ENCODE results near the gene FHL2.

Gene FHL2

DNA sequence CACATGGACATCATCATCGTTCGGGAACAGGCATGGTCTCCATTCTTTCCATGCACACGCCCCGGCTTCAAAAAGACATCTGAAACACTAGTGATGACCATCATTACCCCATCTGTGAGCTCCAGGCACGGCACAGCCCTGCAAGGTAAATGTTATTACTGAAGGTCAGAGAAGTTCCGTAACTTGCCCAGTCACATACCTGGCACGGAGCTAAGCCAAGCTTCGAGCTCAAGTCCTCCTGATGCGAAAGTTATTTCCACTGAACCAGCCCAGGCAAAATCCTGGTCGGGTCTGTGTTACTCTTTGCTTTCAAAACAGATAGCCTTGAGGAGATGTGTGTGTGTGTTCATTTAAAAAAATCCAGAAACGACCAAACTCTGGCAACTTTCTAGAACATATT lies 22.8 kb downstream of the FHL2 start:
- Histone ChIP-seq H3K36me3 (ENCODE audit: insufficient read depth, low read length) (no peaks in the 10 kb centered on the region; the same call in 1 of the 2 replicates), H3K4me3 (no peak overlapping the region), H3K9ac (ENCODE audit: insufficient read length) (no peak overlapping the region), H3K27ac (no peak overlapping the region), H3K9me3 (ENCODE audit: low read depth, low read length) (no peaks in the 10 kb centered on the region)
- TF ChIP-seq POLR2AphosphoS5 (IDR thresholded peaks at IDR 0.05; ENCODE audit: borderline replicate concordance, low read depth, low read length) (no peak), EZH2 (IDR thresholded peaks at IDR 0.05) (no peak), FOXP2 (optimal IDR thresholded peaks at IDR 0.05; ENCODE audit: control extremely low read depth, extremely low read length, insufficient read depth) (no peak)
- no peak for DNase-seq (ENCODE audit: low read depth, low spot score)

- no peak overlapping the region for H3K9ac ChIP-seq (ENCODE audit: insufficient read length)
- no peak for DNase-seq (ENCODE audit: low read depth, low spot score)
- TF ChIP-seq EZH2 (IDR thresholded peaks at IDR 0.05) = no peak
- TF ChIP-seq POLR2AphosphoS5 (IDR thresholded peaks at IDR 0.05; ENCODE audit: borderline replicate concordance, low read depth, low read length) = no peak
- no peak for TF ChIP-seq FOXP2 (optimal IDR thresholded peaks at IDR 0.05; ENCODE audit: control extremely low read depth, extremely low read length, insufficient read depth)
- no peaks in the 10 kb centered on the region for H3K9me3 ChIP-seq (ENCODE audit: low read depth, low read length)
- no peak overlapping the region for H3K4me3 ChIP-seq
- H3K36me3 ChIP-seq (ENCODE audit: insufficient read depth, low read length) = no peaks in the 10 kb centered on the region; the same call in 1 of the 2 replicates
- H3K27ac ChIP-seq = no peak overlapping the region
These were observed 23.8 kb downstream of the FHL2 start for GRCh38 chr2:105375001-105375561.

DNA sequence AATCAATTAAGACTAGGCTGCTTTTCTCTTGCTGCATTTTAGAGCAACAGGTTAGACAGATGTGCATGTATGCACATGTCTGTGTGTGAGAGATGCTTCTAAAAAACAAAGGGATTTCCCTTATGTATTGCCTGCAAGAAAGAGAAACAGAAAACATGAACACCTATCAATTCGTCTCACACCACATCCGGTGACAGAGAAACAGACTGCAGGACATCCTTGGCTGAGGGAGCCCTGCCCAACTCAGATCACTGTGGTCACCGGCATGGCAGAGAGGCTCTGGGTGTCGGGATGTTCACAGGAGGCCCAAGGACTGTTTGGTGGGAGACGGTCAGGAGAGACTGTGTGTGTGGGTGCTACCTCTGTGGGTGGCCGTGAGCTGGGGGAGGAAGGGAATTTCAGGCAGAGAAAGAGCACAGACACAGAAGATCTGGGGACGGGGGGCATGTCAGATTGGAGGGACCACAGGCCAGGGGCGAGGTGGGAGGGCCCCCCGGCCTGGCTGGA lies 24.9 kb downstream of the FHL2 start:
- Histone ChIP-seq H3K9ac (ENCODE audit: insufficient read length) (no peak overlapping the region), H3K4me3 (no peak overlapping the region), H3K27ac (no peak overlapping the region), H3K9me3 (ENCODE audit: low read depth, low read length) (no peaks in the 10 kb centered on the region), H3K36me3 (ENCODE audit: insufficient read depth, low read length) (no peaks in the 10 kb centered on the region; the same call in 1 of the 2 replicates)
- TF ChIP-seq FOXP2 (optimal IDR thresholded peaks at IDR 0.05; ENCODE audit: control extremely low read depth, extremely low read length, insufficient read depth) (no peak), POLR2AphosphoS5 (IDR thresholded peaks at IDR 0.05; ENCODE audit: borderline replicate concordance, low read depth, low read length) (no peak), EZH2 (IDR thresholded peaks at IDR 0.05) (no peak)
- no peak for DNase-seq (ENCODE audit: low read depth, low spot score)

DNA sequence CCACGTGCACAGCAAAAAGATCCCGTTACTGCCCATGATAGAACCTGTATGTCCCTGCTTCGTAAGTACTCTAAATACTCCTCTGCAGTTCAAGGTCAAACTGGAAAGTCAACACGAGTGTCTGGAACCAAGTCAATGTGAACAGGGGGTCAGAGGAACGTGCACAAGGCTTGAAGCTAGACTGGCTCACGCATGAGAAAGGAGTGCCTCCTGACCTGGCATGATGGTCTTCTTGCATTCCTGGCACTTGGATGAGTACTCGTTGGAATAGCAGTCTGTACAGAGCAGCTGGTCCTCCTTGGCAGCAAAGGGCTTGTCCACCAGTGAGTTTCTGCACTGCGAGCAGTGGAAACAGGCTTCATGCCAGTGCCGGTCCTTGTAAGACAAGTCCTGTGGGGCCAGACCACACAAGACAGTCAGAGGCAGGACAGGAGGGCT lies 25.5 kb downstream of the FHL2 start:
- Histone ChIP-seq H3K4me3 (no peak overlapping the region), H3K9me3 (ENCODE audit: low read depth, low read length) (no peaks in the 10 kb centered on the region), H3K36me3 (ENCODE audit: insufficient read depth, low read length) (no peaks in the 10 kb centered on the region; the same call in 1 of the 2 replicates), H3K9ac (ENCODE audit: insufficient read length) (no peak overlapping the region), H3K27ac (no peak overlapping the region)
- no peak for TF ChIP-seq EZH2 (IDR thresholded peaks at IDR 0.05)
- DNase-seq (ENCODE audit: low read depth, low spot score) = no peak

- H3K9ac ChIP-seq (ENCODE audit: insufficient read length) = no peak overlapping the region
- no peak overlapping the region for H3K4me3 ChIP-seq
- H3K36me3 ChIP-seq (ENCODE audit: insufficient read depth, low read length) = no peaks in the 10 kb centered on the region; the same call in 1 of the 2 replicates
- no peak for DNase-seq (ENCODE audit: low read depth, low spot score)
- TF ChIP-seq EZH2 (IDR thresholded peaks at IDR 0.05) (no peak), FOXP2 (optimal IDR thresholded peaks at IDR 0.05; ENCODE audit: control extremely low read depth, extremely low read length, insufficient read depth) (no peak), POLR2AphosphoS5 (IDR thresholded peaks at IDR 0.05; ENCODE audit: borderline replicate concordance, low read depth, low read length) (no peak)
- H3K27ac ChIP-seq = no peak overlapping the region
- H3K9me3 ChIP-seq (ENCODE audit: low read depth, low read length) = no peaks in the 10 kb centered on the region
These were observed 27.0 kb downstream of the FHL2 start for GRCh38 chr2:105371810-105372209.

DNA sequence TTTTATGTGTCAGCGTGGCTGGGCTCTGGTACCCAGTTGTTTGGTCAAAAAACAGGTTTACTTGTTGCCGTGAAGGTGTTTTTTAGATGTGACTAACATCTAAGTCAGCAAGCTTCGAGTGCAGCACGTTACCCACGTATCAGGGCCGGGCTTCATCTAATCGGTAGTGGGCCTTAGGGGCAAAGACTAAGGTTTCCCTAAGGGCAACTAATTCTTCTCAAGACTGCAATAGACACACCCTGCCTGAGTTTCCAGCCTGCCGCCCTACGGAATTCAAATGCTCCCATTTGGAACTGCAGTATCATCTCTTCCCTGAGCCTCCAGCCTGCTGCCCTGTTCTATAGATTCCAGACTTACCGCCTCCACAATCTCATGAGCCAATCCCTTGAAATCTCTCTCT lies 27.7 kb downstream of the FHL2 start:
- Histone ChIP-seq H3K36me3 (ENCODE audit: insufficient read depth, low read length) (no peaks in the 10 kb centered on the region; the same call in 1 of the 2 replicates), H3K4me3 (no peak overlapping the region), H3K9ac (ENCODE audit: insufficient read length) (no peak overlapping the region), H3K9me3 (ENCODE audit: low read depth, low read length) (no peaks in the 10 kb centered on the region), H3K27ac (no peak overlapping the region)
- TF ChIP-seq POLR2AphosphoS5 (IDR thresholded peaks at IDR 0.05; ENCODE audit: borderline replicate concordance, low read depth, low read length) = no peak
- no peak for TF ChIP-seq EZH2 (IDR thresholded peaks at IDR 0.05)
- TF ChIP-seq FOXP2 (optimal IDR thresholded peaks at IDR 0.05; ENCODE audit: control extremely low read depth, extremely low read length, insufficient read depth) = no peak
- DNase-seq (ENCODE audit: low read depth, low spot score) = no peak

- no peaks in the 10 kb centered on the region for H3K9me3 ChIP-seq (ENCODE audit: low read depth, low read length)
- no peak overlapping the region for H3K27ac ChIP-seq
- H3K4me3 ChIP-seq = no peak overlapping the region
- H3K36me3 ChIP-seq (ENCODE audit: insufficient read depth, low read length) = no peaks in the 10 kb centered on the region
- peak; percentile 14 for DNase-seq (ENCODE audit: low read depth, low spot score)
- no peak overlapping the region for H3K9ac ChIP-seq (ENCODE audit: insufficient read length)
- TF ChIP-seq EZH2 (IDR thresholded peaks at IDR 0.05) = no peak
- no peak for TF ChIP-seq FOXP2 (optimal IDR thresholded peaks at IDR 0.05; ENCODE audit: control extremely low read depth, extremely low read length, insufficient read depth)
- no peak for TF ChIP-seq POLR2AphosphoS5 (IDR thresholded peaks at IDR 0.05; ENCODE audit: borderline replicate concordance, low read depth, low read length)
These were observed 28.8 kb downstream of the FHL2 start for GRCh38 chr2:105369777-105370690.

DNA sequence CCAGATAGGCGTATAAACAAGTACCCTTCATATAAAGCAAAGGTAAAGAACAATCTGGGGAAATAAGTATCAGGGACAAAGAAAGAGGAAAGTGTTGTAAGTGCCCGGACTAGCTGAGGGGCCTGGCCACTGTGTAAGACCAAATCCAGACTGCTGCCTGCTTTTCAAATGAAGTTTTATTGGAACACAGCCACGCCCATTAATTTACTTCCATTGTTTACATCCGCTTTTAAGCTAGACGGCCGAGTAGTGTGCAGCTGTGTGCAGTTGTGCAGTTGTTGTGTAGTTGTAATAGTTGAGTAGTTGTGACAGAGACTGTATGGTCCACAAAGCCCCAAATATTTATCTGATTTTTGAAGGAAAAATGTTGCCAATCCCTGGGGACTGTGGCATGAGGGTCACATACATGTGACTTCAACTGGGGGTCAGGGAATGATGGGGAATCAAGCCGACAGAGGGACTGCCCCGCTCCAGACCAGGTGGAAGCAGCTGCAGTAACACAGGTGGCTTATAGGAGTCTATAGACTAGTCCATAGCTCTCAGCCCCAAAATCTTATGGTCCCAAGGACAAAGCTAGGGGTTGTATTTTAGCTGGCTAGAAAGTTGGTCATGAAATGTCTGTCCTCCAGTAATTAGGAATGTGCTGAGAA lies 30.0 kb downstream of the FHL2 start:
- Histone ChIP-seq H3K9ac (ENCODE audit: insufficient read length) (no peak overlapping the region), H3K4me3 (no peak overlapping the region), H3K27ac (no peak overlapping the region), H3K36me3 (ENCODE audit: insufficient read depth, low read length) (no peaks in the 10 kb centered on the region), H3K9me3 (ENCODE audit: low read depth, low read length) (no peaks in the 10 kb centered on the region)
- DNase-seq (ENCODE audit: low read depth, low spot score) = no peak
- no peak for TF ChIP-seq POLR2AphosphoS5 (IDR thresholded peaks at IDR 0.05; ENCODE audit: borderline replicate concordance, low read depth, low read length)
- TF ChIP-seq EZH2 (IDR thresholded peaks at IDR 0.05) = no peak
- TF ChIP-seq FOXP2 (optimal IDR thresholded peaks at IDR 0.05; ENCODE audit: control extremely low read depth, extremely low read length, insufficient read depth) = no peak
